ENCODE results near the gene SPATC1L.

DNA sequence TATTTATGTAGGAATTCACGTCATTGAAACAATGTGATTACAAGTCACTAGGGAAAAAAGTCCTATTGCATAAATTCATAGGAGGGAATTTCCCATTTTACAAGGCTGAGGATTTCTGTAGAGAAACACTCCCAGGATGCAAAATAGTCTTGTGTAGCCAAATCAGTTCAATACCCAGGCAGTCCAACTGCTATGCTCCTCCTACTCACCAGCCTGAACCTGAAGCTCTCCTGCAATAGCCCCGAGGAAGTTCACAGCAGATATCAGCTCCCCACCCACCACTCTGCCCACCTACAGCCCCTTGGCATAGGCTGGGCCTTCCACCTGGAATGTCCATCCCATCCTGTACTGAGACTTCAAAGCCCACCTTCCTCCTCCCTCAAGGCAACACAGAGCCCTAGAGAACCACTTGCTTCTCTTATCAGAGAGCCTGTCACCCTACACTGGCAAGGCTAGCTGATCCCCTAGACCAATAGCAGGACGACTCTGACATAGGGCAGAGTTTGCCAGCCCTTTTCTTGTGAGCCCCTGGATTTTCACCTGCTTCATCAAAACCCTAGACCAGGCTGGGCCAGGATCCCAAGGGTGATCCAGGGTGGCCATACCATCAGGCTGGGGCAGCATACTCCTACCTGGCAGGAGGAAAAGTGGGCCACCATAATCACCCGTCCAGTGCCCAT lies 42.8 kb upstream of the SPATC1L start:
- no peak for TF ChIP-seq CTCF (IDR thresholded peaks at IDR 0.05)
- no peak for TF ChIP-seq POLR2A (IDR thresholded peaks at IDR 0.05)
